Measurements from ENCODE around the gene FOXP2.
"Not testable (repeated sequence)": the region's sequence is repeated elsewhere in the genome, so short reads cannot be mapped to it uniquely, and the experiment has no call there.

Gene FOXP2

DNA sequence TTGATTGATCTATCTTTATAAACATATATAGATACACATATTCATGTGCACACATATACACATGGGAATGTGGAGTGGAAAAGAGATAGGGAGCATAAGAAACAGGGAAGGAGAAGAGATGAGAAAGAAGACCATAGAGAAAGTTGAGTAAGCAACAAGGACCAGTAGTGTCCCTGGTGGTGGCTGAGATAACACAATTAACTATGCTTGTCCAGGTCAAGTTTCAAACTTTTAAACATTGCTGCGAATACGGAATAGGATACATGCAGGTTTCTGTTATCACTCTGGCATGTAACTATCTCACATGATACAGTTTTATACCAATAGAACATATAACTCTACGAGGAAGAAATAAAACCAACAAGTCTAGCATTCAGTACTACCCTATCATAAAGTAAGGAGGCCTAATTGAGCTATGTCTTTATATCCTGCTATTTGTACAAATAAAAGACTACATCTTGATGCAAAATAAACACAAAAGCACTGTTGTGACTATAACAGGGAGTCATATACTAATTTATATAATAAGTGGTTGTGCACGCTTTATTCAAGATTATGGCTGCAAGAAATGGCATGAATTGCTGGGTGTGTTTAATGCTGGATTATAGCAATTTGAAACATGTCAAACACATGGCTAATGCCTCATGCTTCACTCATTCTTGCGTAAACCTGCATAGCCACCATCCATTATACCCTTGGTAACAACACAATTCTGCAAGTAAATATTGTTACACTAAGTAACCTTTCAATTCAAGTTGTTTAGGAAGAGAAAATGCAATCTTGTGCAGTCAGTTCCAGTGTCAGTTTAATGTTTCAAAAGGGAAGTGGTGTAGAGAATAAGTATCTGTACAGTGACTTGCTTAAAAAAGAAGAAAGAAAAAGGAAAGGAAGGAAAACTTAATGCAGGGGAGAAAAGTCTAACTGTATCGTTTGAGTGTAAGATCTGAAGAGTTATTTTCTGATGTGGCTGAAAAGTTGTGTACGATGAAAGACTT lies 8.2 kb downstream of the FOXP2 start:
- peak; percentile 26 for DNase-seq (ENCODE audit: low read depth)

- no peak for DNase-seq (ENCODE audit: low read depth)
Measured at GRCh38 chr7:114426382-114426781, 11.8 kb downstream of the FOXP2 start.

DNA sequence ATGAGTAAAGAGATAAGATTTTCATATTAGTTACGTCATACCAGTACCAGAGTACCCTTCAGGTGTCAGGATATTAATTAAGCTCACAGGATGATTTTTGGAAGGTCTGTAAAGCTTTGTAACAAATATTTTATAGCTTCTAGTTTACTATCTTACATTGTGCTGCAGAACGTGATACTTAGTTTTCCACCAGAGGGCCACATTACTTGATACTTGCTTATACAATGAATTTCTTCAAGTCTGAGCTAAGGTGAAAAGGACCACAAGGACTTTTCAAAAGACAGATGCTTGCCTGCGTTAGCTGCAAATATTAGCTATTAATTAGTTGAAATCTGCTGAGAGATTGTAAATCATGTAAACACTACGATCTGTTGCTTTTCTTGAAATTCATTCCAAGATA lies 12.2 kb downstream of the FOXP2 start:
- peak; percentile 42 for DNase-seq (ENCODE audit: low read depth)

- DNase-seq (ENCODE audit: low read depth), result no peak
Measured at GRCh38 chr7:114428211-114428610, 13.6 kb downstream of the FOXP2 start.

DNA sequence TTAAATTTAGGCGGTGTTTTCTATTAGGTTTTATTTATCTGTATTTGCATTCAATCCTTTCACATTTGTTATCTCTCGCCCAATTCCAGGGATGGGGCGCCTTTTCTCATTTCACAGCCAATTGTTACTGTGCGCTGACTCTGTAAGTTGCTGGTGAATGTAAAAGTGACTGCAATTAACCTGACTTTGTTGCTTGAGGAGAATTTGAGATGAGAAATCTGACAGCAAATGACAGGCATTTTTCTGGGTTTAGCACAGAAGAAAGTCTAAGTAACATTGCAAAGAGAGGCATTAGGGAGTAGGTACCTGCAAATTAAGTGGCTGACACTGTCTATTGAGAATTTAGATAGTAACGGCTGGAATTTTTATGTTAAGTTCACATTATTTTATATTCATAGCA lies 16.6 kb downstream of the FOXP2 start:
- no peak for DNase-seq (ENCODE audit: low read depth)

- DNase-seq (ENCODE audit: low read depth), result no peak
Measured at GRCh38 chr7:114432061-114432460, 17.4 kb downstream of the FOXP2 start.

- DNase-seq (ENCODE audit: low read depth), result no peak
Measured at GRCh38 chr7:114432703-114433102, 18.1 kb downstream of the FOXP2 start.

DNA sequence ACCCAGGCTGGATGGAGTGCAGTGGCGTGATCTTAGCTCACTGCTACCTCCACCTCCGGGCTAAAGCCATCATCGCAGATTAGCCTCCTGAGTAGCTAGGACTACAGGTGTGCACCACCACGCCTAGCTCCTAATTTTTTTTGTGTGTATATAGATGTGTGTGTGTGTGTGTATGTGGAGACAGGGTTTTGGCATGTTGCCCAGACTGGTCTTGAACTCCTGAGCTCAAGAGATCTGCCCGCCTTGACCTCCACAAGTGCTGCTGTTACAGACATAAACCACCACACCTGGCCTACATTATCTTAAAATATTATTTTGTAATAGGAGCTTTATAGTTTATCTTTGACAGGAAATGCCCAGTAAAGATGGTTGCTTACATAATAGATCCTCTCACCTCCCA lies 25.0 kb downstream of the FOXP2 start:
- no peak for DNase-seq (ENCODE audit: low read depth)

DNA sequence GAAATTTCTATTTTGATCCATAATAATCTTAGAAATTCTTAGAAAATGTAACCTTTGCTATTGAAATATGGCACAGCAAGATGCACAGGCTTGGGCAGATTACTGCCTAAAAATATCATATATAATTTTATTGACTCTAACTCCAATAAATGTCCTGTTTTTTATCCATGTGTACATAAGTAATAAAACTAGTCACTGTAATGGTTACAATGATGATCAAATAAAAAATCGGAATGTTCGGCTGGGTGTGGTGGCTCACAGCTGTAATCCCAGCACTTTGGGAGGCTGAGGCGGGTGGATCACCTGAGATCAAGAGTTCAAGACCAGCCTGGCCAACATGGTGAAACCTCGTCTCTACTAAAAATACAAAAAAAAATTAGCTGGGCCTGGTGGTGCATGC lies 26.3 kb downstream of the FOXP2 start:
- DNase-seq (ENCODE audit: low read depth), result not testable (repeated sequence)

DNA sequence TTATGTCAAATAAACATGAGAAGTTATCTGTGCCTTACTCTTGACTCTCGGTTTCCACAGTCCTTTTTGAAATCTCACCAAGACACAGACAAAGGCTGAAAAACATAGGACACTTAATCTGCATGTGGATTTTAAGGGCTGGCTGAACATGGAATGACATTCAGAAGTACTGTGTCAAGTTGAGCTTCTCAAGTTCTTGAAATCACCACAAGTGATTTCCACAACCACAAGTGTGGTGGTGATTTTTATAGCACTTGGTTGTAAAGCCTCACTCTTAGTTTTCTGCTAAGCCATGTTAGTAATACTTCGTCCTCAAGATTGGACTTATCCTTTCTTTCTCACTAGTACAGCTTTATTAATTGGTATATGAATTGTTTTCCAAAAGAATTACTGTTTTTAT lies 29.6 kb downstream of the FOXP2 start:
- DNase-seq (ENCODE audit: low read depth), result no peak

DNA sequence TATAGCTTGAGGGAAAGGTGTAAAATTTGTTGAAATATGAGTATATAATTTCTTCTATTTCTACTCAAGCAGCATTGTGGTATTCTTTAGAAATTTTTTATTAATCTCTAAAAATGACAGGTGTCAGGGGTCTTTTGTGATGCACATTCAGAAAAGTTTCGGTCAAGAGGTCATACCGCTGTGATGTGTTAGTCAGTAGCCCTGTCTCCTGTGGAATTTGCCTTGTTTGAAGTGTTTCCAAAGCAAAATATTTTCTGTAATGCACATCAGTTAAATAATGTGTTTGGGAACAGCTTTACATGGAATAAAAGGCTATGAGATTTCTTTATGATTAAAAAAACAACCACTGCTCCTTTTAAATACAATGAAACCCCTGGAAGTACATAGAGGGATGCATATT lies 35.8 kb downstream of the FOXP2 start:
- DNase-seq (ENCODE audit: low read depth), result peak; percentile 1

DNA sequence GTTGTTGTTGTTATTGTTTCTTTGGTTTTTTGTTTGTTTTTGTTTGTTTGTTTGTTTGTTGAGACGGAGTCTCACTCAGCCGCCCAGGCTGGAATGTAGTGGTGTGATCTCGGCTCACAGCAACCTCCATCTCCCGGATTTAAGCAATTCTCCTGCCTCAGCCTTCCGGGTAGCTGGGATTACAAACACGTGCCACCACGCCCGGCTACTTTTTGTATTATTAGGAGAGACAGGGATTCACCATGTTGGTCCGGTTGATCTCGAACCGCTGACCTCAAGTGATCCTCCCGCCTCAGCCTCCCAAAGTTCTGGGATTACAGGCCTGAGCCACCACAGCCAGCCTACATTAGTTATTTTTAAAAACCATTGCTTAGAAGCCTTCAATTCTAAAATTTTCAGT lies 45.0 kb downstream of the FOXP2 start:
- DNase-seq (ENCODE audit: low read depth), result no peak

GRCh38 chr7:114460021-114460420 lies 45.4 kb downstream of the FOXP2 start:
- DNase-seq (ENCODE audit: low read depth), result no peak

GRCh38 chr7:114466917-114467316 lies 52.3 kb downstream of the FOXP2 start:
- DNase-seq (ENCODE audit: low read depth), result no peak

DNA sequence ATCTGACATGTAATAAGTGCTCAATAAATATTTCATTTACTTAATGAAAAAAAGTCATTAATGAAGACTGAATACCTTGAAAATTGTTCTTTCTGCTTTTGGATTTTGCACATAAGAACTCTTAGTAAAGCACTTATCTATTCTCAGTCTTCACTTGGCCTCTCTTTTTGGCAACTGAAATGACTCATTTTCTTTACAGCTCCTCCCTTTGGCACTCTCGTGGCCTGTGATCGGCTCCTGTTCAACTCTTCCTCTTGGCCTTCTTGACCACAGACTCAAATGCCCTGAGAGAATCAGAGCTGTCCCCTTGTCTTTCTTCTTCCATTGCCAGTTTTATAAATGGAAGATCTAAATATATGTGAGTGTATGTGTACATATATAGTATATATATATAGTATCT lies 54.2 kb downstream of the FOXP2 start:
- DNase-seq (ENCODE audit: low read depth), result peak; percentile 3

GRCh38 chr7:114472896-114473512 lies 58.4 kb downstream of the FOXP2 start:
- DNase-seq (ENCODE audit: low read depth), result no peak

- DNase-seq (ENCODE audit: low read depth), result peak; percentile 22
Measured at GRCh38 chr7:114478384-114478783, 63.8 kb downstream of the FOXP2 start.

GRCh38 chr7:114481999-114482398 lies 67.4 kb downstream of the FOXP2 start:
- peak; percentile 43 for DNase-seq (ENCODE audit: low read depth)

- DNase-seq (ENCODE audit: low read depth), result no peak
Measured at GRCh38 chr7:114484226-114484625, 69.6 kb downstream of the FOXP2 start.

GRCh38 chr7:114487174-114487573 lies 72.6 kb downstream of the FOXP2 start:
- no peak for DNase-seq (ENCODE audit: low read depth)

DNA sequence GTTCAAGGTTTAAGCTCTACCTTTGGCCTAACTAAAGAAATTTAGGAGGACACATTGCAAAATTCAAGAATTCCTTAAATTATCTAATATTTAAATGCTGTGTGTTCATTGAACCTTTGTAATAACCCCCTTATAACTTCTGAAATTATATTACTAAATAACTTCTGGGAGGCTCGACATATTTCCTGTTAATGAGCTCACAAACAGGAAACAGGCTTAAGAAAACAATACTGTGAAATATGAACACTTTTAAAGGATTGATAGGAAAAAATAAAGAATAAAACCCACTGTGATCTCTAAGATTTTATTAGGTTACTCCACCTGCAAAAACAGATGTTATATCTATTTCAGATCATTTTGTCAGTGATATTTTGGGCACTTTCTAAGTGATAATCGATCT lies 74.1 kb downstream of the FOXP2 start:
- DNase-seq (ENCODE audit: low read depth), result no peak

GRCh38 chr7:114497491-114497890 lies 82.9 kb downstream of the FOXP2 start:
- not testable (repeated sequence) for DNase-seq (ENCODE audit: low read depth)

DNA sequence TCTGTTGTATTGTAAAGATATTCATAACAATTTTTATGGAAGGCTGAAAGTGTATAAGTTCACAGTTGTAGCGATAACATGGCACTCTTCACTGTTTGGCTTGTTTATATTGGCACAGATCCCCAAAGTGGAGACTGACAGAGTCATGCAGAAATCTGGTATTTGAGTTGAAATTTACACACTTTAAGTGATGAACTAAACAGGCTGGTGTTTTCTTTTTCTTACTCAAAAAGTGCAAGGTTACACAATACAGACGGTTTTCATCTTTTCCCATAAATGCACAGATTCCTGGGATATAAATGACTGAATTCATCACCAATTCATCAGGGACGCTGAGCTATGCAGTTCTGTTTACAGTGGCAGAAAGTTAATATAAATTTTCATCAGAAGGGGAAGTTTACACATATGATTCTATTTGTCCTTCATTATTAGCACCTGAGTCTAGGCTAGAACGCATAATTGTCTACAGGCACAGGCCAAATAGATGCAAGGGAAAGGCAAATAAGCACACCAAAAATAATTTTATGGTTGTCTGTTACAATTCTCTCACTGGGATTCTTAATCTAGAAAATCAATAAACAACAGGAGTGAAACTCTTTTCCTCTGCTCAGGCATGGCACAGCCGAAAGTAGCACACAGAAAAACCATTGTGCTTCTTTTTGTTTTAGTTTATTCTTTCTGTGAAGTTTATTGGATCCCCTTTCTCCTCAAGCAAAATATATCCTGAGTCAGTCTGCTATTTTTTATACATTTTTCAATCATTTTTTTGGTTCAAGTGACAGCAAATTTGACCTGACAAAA lies 88.0 kb downstream of the FOXP2 start:
- no peak for DNase-seq (ENCODE audit: low read depth)

Measured in ELR (cell line).